Measurements from ENCODE around the gene PRKCI.

Gene PRKCI

GRCh38 chr3:170290194-170290593 is 68.0 kb downstream of the PRKCI start:
- H3K9ac ChIP-seq (ENCODE audit: low read depth, low read length) = no peak overlapping the region
- H4K20me1 ChIP-seq (ENCODE audit: insufficient read depth, low read length) = no peaks in the 10 kb centered on the region
- DNase-seq = no peak
- TF ChIP-seq EZH2 (IDR thresholded peaks at IDR 0.05; ENCODE audit: borderline replicate concordance, low read depth, low read length, severe bottlenecking) (no peak), CTCF (IDR thresholded peaks at IDR 0.05; ENCODE audit: borderline replicate concordance, extremely low read depth, low read length, poor library complexity, severe bottlenecking) (no peak)
- no peak for ATAC-seq (ENCODE audit: insufficient read depth, low read depth)
- H3K9me3 ChIP-seq (ENCODE audit: insufficient read depth, low read length, severe bottlenecking) = no peaks in the 10 kb centered on the region
- H3K27ac ChIP-seq (ENCODE audit: low read length) = no peak overlapping the region
- H3K4me1 ChIP-seq (ENCODE audit: insufficient read depth, low read length) = no peaks in the 10 kb centered on the region
- no peaks in the 10 kb centered on the region for H3K79me2 ChIP-seq (ENCODE audit: insufficient read depth, low read length)
- H3K27me3 ChIP-seq (ENCODE audit: insufficient read depth, low read length, poor library complexity) = no peaks in the 10 kb centered on the region
- H3K4me2 ChIP-seq (ENCODE audit: insufficient read depth, low read length) = no peak overlapping the region
- H3K36me3 ChIP-seq (ENCODE audit: insufficient read depth, low read length) = peaks cover 28% of the 10 kb centered on the region; the same call in 1 of the 2 replicates
- no peak overlapping the region for H2AFZ ChIP-seq (ENCODE audit: low read depth, low read length)
- H3K4me3 ChIP-seq (ENCODE audit: low read depth in 1 of 2, low read length in 2 of 2) = no peak overlapping the region

GRCh38 chr3:170295586-170295985 is 73.4 kb downstream of the PRKCI start:
- Histone ChIP-seq H3K9me3 (ENCODE audit: insufficient read depth, low read length, severe bottlenecking) (no peaks in the 10 kb centered on the region), H3K27me3 (ENCODE audit: insufficient read depth, low read length, poor library complexity) (no peaks in the 10 kb centered on the region), H3K27ac (ENCODE audit: low read length) (no peak overlapping the region), H2AFZ (ENCODE audit: low read depth, low read length) (no peak overlapping the region), H3K9ac (ENCODE audit: low read depth, low read length) (no peak overlapping the region), H4K20me1 (ENCODE audit: insufficient read depth, low read length) (no peaks in the 10 kb centered on the region), H3K36me3 (ENCODE audit: insufficient read depth, low read length) (peaks cover 33% of the 10 kb centered on the region; the same call in 1 of the 2 replicates), H3K79me2 (ENCODE audit: insufficient read depth, low read length) (no peaks in the 10 kb centered on the region), H3K4me3 (ENCODE audit: low read depth in 1 of 2, low read length in 2 of 2) (no peak overlapping the region), H3K4me1 (ENCODE audit: insufficient read depth, low read length) (no peaks in the 10 kb centered on the region), H3K4me2 (ENCODE audit: insufficient read depth, low read length) (no peak overlapping the region)
- ATAC-seq (ENCODE audit: insufficient read depth, low read depth) = no peak
- no peak for DNase-seq
- TF ChIP-seq CTCF (IDR thresholded peaks at IDR 0.05; ENCODE audit: borderline replicate concordance, extremely low read depth, low read length, poor library complexity, severe bottlenecking) = no peak
- no peak for TF ChIP-seq EZH2 (IDR thresholded peaks at IDR 0.05; ENCODE audit: borderline replicate concordance, low read depth, low read length, severe bottlenecking)

GRCh38 chr3:170296703-170297102 is 74.5 kb downstream of the PRKCI start:
- no peak for TF ChIP-seq CTCF (IDR thresholded peaks at IDR 0.05; ENCODE audit: borderline replicate concordance, extremely low read depth, low read length, poor library complexity, severe bottlenecking)
- TF ChIP-seq EZH2 (IDR thresholded peaks at IDR 0.05; ENCODE audit: borderline replicate concordance, low read depth, low read length, severe bottlenecking) = no peak
- no peaks in the 10 kb centered on the region for H3K27me3 ChIP-seq (ENCODE audit: insufficient read depth, low read length, poor library complexity)
- no peak overlapping the region for H3K4me3 ChIP-seq (ENCODE audit: low read depth in 1 of 2, low read length in 2 of 2)
- H3K27ac ChIP-seq (ENCODE audit: low read length) = no peak overlapping the region
- no peak overlapping the region for H3K4me2 ChIP-seq (ENCODE audit: insufficient read depth, low read length)
- no peaks in the 10 kb centered on the region for H3K79me2 ChIP-seq (ENCODE audit: insufficient read depth, low read length)
- peaks cover 33% of the 10 kb centered on the region; the same call in 1 of the 2 replicates for H3K36me3 ChIP-seq (ENCODE audit: insufficient read depth, low read length)
- H2AFZ ChIP-seq (ENCODE audit: low read depth, low read length) = no peak overlapping the region
- ATAC-seq (ENCODE audit: insufficient read depth, low read depth) = no peak
- H4K20me1 ChIP-seq (ENCODE audit: insufficient read depth, low read length) = no peaks in the 10 kb centered on the region
- H3K4me1 ChIP-seq (ENCODE audit: insufficient read depth, low read length) = no peaks in the 10 kb centered on the region
- H3K9ac ChIP-seq (ENCODE audit: low read depth, low read length) = no peak overlapping the region
- DNase-seq = no peak
- no peaks in the 10 kb centered on the region for H3K9me3 ChIP-seq (ENCODE audit: insufficient read depth, low read length, severe bottlenecking)

- TF ChIP-seq EZH2 (IDR thresholded peaks at IDR 0.05; ENCODE audit: borderline replicate concordance, low read depth, low read length, severe bottlenecking) (no peak), CTCF (IDR thresholded peaks at IDR 0.05; ENCODE audit: borderline replicate concordance, extremely low read depth, low read length, poor library complexity, severe bottlenecking) (no peak)
- Histone ChIP-seq H3K27me3 (ENCODE audit: insufficient read depth, low read length, poor library complexity) (no peaks in the 10 kb centered on the region), H3K4me2 (ENCODE audit: insufficient read depth, low read length) (no peak overlapping the region), H3K4me1 (ENCODE audit: insufficient read depth, low read length) (no peaks in the 10 kb centered on the region), H3K79me2 (ENCODE audit: insufficient read depth, low read length) (no peaks in the 10 kb centered on the region), H3K36me3 (ENCODE audit: insufficient read depth, low read length) (peaks cover 25% of the 10 kb centered on the region; the same call in 1 of the 2 replicates), H2AFZ (ENCODE audit: low read depth, low read length) (no peak overlapping the region), H3K9ac (ENCODE audit: low read depth, low read length) (no peak overlapping the region), H3K4me3 (ENCODE audit: low read depth in 1 of 2, low read length in 2 of 2) (no peak overlapping the region), H4K20me1 (ENCODE audit: insufficient read depth, low read length) (no peaks in the 10 kb centered on the region), H3K27ac (ENCODE audit: low read length) (no peak overlapping the region), H3K9me3 (ENCODE audit: insufficient read depth, low read length, severe bottlenecking) (no peaks in the 10 kb centered on the region)
- no peak for DNase-seq
- no peak for ATAC-seq (ENCODE audit: insufficient read depth, low read depth)
These were observed 79.2 kb downstream of the PRKCI start for GRCh38 chr3:170301405-170301804.

All from DND-41 (cell line).